ENCODE data around the gene NDUFS8.

DNA sequence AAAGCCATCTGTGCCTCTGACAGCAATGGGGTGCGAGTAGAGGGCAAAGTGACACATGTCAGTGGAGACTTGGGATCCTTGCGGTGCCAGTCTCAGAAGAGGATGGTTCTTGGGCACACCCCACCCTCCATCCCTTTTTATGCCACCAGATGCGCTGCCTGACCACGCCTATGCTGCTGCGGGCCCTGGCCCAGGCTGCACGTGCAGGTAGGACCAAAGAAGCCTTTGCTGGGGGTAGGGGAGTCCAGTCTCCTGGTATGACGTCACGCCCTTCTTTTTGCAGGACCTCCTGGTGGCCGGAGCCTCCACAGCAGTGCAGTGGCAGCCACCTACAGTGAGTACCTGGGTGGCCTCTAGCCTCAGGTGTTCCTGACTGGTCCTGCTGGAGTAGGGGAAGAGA lies 1.5 kb downstream of the NDUFS8 start:
- TF ChIP-seq EZH2phosphoT487 (IDR thresholded peaks at IDR 0.05; ENCODE audit: borderline replicate concordance, low read length) = no peak
- TF ChIP-seq, protein P1, sequence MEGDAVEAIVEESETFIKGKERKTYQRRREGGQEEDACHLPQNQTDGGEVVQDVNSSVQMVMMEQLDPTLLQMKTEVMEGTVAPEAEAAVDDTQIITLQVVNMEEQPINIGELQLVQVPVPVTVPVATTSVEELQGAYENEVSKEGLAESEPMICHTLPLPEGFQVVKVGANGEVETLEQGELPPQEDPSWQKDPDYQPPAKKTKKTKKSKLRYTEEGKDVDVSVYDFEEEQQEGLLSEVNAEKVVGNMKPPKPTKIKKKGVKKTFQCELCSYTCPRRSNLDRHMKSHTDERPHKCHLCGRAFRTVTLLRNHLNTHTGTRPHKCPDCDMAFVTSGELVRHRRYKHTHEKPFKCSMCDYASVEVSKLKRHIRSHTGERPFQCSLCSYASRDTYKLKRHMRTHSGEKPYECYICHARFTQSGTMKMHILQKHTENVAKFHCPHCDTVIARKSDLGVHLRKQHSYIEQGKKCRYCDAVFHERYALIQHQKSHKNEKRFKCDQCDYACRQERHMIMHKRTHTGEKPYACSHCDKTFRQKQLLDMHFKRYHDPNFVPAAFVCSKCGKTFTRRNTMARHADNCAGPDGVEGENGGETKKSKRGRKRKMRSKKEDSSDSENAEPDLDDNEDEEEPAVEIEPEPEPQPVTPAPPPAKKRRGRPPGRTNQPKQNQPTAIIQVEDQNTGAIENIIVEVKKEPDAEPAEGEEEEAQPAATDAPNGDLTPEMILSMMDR (conservative IDR thresholded peaks at IDR 0.05; ENCODE audit: low read depth, low read length) = no peak

Data from PC-3 (cell line).